Measurements from ENCODE around the gene CTAGE9.

The CTAGE9 gene

DNA sequence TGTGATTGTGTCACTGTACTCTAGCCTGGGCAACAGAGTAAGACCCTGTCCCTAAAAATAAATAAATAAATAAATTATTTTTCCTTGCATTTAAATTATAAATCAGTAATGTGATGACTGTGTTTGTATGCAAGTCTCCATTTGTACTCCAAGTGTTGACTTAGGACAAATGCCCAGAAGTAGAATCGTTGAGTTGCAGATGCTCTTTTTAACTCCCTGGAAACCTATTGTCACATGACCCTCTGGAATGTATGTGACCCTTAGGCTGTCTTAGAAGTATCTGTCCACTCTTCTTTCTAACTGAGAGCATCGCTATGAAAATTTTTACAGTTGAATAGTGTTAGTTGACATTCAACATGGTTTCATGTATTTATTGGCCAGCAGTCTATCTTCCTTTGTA, 28.4 kb downstream of the CTAGE9 start:
- Histone ChIP-seq H3F3A (ENCODE audit: low read depth) (no peaks in the 10 kb centered on the region), H3K79me2 (ENCODE audit: insufficient read depth, low read length) (no peaks in the 10 kb centered on the region), H3K4me3 (ENCODE audit: low read length, poor library complexity, severe bottlenecking) (no peak overlapping the region), H3K27me3 (ENCODE audit: insufficient read depth, low read length, poor library complexity, severe bottlenecking) (no peaks in the 10 kb centered on the region), H2AFZ (ENCODE audit: low read length) (no peak overlapping the region), H3K36me3 (ENCODE audit: insufficient read depth, low read length) (no peaks in the 10 kb centered on the region), H3K9me2 (replicated peaks; ENCODE audit: low read depth, low read length) (no peaks in the 10 kb centered on the region), H3K4me2 (ENCODE audit: low read depth, low read length, poor library complexity, severe bottlenecking) (no peak overlapping the region), H4K20me1 (ENCODE audit: insufficient read depth, low read length, poor library complexity, severe bottlenecking) (no peaks in the 10 kb centered on the region), H3K9ac (ENCODE audit: low read depth, low read length, poor library complexity, severe bottlenecking) (no peak overlapping the region), H3K9me3 (ENCODE audit: insufficient read depth, low read depth, low read length) (no peaks in the 10 kb centered on the region), H3K4me1 (ENCODE audit: insufficient read depth, low read length, poor library complexity, severe bottlenecking) (no peaks in the 10 kb centered on the region)
- TF ChIP-seq EZH2phosphoT487 (IDR thresholded peaks at IDR 0.05; ENCODE audit: borderline replicate concordance), result no peak
- TF ChIP-seq, protein P1, sequence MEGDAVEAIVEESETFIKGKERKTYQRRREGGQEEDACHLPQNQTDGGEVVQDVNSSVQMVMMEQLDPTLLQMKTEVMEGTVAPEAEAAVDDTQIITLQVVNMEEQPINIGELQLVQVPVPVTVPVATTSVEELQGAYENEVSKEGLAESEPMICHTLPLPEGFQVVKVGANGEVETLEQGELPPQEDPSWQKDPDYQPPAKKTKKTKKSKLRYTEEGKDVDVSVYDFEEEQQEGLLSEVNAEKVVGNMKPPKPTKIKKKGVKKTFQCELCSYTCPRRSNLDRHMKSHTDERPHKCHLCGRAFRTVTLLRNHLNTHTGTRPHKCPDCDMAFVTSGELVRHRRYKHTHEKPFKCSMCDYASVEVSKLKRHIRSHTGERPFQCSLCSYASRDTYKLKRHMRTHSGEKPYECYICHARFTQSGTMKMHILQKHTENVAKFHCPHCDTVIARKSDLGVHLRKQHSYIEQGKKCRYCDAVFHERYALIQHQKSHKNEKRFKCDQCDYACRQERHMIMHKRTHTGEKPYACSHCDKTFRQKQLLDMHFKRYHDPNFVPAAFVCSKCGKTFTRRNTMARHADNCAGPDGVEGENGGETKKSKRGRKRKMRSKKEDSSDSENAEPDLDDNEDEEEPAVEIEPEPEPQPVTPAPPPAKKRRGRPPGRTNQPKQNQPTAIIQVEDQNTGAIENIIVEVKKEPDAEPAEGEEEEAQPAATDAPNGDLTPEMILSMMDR (conservative IDR thresholded peaks at IDR 0.05; ENCODE audit: low read length), result no peak

DNA sequence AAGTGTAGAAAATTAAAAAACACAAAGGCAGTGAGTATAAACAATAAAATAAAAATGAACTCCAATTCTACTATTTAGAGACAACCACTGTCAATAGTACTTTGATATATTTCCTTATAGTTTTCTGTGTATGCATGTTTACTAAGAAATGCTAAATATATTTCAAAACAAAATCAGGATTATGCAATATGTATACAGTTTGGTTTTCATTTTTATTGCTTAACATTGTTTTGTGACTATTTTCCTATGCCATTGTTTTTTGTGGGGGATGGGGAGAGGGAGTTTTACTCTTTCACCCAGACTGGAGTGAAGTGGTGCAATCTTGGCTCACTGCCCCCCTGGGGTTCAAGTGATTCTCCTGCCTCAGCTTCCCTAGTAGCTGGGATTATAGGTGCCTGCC, 29.2 kb downstream of the CTAGE9 start:
- Histone ChIP-seq H3K36me3 (ENCODE audit: insufficient read depth, low read length) (no peaks in the 10 kb centered on the region), H3K9ac (ENCODE audit: low read depth, low read length, poor library complexity, severe bottlenecking) (no peak overlapping the region), H3K4me1 (ENCODE audit: insufficient read depth, low read length, poor library complexity, severe bottlenecking) (no peaks in the 10 kb centered on the region), H3K9me3 (ENCODE audit: insufficient read depth, low read depth, low read length) (no peaks in the 10 kb centered on the region), H3K79me2 (ENCODE audit: insufficient read depth, low read length) (no peaks in the 10 kb centered on the region), H3K9me2 (replicated peaks; ENCODE audit: low read depth, low read length) (no peaks in the 10 kb centered on the region), H3F3A (ENCODE audit: low read depth) (no peaks in the 10 kb centered on the region), H3K4me3 (ENCODE audit: low read length, poor library complexity, severe bottlenecking) (no peak overlapping the region), H4K20me1 (ENCODE audit: insufficient read depth, low read length, poor library complexity, severe bottlenecking) (no peaks in the 10 kb centered on the region), H3K4me2 (ENCODE audit: low read depth, low read length, poor library complexity, severe bottlenecking) (no peak overlapping the region), H2AFZ (ENCODE audit: low read length) (no peak overlapping the region), H3K27me3 (ENCODE audit: insufficient read depth, low read length, poor library complexity, severe bottlenecking) (no peaks in the 10 kb centered on the region)
- no peak for TF ChIP-seq EZH2phosphoT487 (IDR thresholded peaks at IDR 0.05; ENCODE audit: borderline replicate concordance)
- TF ChIP-seq, protein P1 (conservative IDR thresholded peaks at IDR 0.05; ENCODE audit: low read length), result no peak

DNA sequence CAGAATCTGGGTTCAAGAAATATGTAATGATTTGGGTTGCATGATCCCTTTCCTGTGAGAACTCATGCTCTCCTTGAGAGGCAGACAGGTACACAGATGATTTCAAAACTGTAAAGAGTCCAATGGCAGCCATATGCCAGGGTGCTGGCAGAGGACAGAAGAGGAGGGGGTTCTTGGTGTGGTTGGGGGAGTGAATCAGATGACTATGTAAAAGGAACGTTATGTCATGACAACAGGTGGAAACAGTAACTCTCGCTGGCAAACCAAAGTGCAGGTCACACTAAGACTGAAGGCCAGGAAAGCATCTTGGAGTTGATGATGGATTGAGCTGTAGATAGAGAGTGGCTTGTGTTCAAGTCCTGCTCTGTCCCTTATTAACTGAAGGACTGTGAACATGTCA, 29.9 kb downstream of the CTAGE9 start:
- Histone ChIP-seq H3K36me3 (ENCODE audit: insufficient read depth, low read length) (no peaks in the 10 kb centered on the region), H3K4me1 (ENCODE audit: insufficient read depth, low read length, poor library complexity, severe bottlenecking) (no peaks in the 10 kb centered on the region), H3K9ac (ENCODE audit: low read depth, low read length, poor library complexity, severe bottlenecking) (no peak overlapping the region), H3K27me3 (ENCODE audit: insufficient read depth, low read length, poor library complexity, severe bottlenecking) (no peaks in the 10 kb centered on the region), H2AFZ (ENCODE audit: low read length) (no peak overlapping the region), H3K9me3 (ENCODE audit: insufficient read depth, low read depth, low read length) (no peaks in the 10 kb centered on the region), H3K9me2 (replicated peaks; ENCODE audit: low read depth, low read length) (no peaks in the 10 kb centered on the region), H3K4me3 (ENCODE audit: low read length, poor library complexity, severe bottlenecking) (no peak overlapping the region), H4K20me1 (ENCODE audit: insufficient read depth, low read length, poor library complexity, severe bottlenecking) (no peaks in the 10 kb centered on the region), H3K79me2 (ENCODE audit: insufficient read depth, low read length) (no peaks in the 10 kb centered on the region), H3K4me2 (ENCODE audit: low read depth, low read length, poor library complexity, severe bottlenecking) (no peak overlapping the region), H3F3A (ENCODE audit: low read depth) (no peaks in the 10 kb centered on the region)
- TF ChIP-seq, protein P1 (conservative IDR thresholded peaks at IDR 0.05; ENCODE audit: low read length), result no peak
